AG09319 (cell line): Measurements from ENCODE around the gene AMZ1.

Experiments
- DNase-seq: peaks from one replicate; pipeline ENCODE4 v3.0.0-alpha.2; 2010; ENCODE audit warnings: low read depth; ENCODE audit errors: extremely low read depth
- TF ChIP-seq, protein P1 (sequence below): IDR thresholded peaks from 2 replicates; pipeline ENCODE4 v1.5.1; 2011; ENCODE audit warnings: low read depth, mild to moderate bottlenecking, inconsistent platforms, low read length, moderate library complexity

AMZ1 gene

DNA sequence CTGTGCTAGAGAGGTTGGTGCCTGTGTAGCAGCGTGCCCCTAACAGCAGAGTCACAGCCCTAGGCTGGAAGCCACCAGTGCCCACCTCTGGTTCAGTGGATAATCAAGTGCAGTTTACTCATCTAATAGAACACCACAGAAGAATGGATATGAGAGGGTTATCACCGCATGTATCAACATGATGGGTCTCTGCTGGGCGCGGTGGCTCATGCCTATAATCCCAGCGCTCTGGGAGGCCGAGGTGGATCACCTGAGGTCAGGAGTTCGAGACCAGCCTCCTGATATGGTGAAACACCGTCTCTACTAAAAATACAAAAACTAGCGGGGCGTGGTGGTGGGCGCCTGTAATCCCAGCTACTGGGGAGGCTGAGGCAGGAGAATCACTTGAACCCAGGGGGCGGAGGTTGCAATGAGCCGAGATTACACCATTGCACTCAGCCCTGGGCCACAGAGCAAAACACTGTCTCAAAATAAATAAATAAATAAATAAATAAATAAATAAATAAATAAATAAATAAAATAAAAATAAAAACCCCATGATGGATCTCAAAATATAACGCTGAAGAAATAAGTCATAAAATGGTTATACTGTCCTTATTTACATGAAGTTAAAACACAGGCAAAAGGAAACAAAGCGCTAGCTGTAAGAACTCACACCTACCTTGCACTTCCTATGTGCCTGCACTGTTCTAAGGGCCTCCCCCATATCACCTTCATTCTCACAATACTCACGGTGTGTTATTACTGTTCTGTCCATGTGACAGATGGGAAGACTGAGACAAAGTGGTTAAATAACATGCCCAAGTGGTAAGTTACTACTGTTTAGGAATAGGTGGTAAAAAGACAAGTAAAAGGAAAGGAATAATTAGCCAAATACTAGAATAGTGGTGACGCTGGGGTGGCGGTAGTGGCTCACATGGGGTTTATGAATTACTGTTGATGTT, 70.9 kb downstream of the AMZ1 start:
- DNase-seq: no peak
- TF ChIP-seq, protein P1, sequence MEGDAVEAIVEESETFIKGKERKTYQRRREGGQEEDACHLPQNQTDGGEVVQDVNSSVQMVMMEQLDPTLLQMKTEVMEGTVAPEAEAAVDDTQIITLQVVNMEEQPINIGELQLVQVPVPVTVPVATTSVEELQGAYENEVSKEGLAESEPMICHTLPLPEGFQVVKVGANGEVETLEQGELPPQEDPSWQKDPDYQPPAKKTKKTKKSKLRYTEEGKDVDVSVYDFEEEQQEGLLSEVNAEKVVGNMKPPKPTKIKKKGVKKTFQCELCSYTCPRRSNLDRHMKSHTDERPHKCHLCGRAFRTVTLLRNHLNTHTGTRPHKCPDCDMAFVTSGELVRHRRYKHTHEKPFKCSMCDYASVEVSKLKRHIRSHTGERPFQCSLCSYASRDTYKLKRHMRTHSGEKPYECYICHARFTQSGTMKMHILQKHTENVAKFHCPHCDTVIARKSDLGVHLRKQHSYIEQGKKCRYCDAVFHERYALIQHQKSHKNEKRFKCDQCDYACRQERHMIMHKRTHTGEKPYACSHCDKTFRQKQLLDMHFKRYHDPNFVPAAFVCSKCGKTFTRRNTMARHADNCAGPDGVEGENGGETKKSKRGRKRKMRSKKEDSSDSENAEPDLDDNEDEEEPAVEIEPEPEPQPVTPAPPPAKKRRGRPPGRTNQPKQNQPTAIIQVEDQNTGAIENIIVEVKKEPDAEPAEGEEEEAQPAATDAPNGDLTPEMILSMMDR: no peak

GRCh38 chr7:2759736-2760097, 71.7 kb downstream of the AMZ1 start:
- no peak for DNase-seq
- TF ChIP-seq, protein P1: no peak

- TF ChIP-seq, protein P1: peak; percentile 39
- DNase-seq: no peak
Observed at GRCh38 chr7:2760098-2760889, 72.3 kb downstream of the AMZ1 start.

GRCh38 chr7:2761131-2761624, 73.2 kb downstream of the AMZ1 start:
- TF ChIP-seq, protein P1: no peak
- no peak for DNase-seq

- TF ChIP-seq, protein P1: no peak
- no peak for DNase-seq
Observed at GRCh38 chr7:2761801-2762497, 73.9 kb downstream of the AMZ1 start.

GRCh38 chr7:2763597-2763996, 75.6 kb downstream of the AMZ1 start:
- TF ChIP-seq, protein P1: no peak

More at GRCh38 chr7:2763597-2763996, 75.6 kb downstream of the AMZ1 start:
- DNase-seq: no peak
